Neural progenitor cell (in vitro differentiated cells): ENCODE measurements around the gene SUDS3.

Experiments used
- EZH2 ChIP-seq: fragments of 200-600 bp; sonication (generic); IDR thresholded peaks from 2 replicates; pipeline ENCODE4 v1.6.1; 2017; ENCODE audit warnings: antibody characterized with exemption, mild to moderate bottlenecking, moderate library complexity
- EZH2phosphoT487 ChIP-seq: fragments of 200-600 bp; sonication (generic); IDR thresholded peaks from 2 replicates; pipeline ENCODE4 v1.6.1; 2017; ENCODE audit warnings: antibody characterized with exemption
- TF ChIP-seq, protein P1 (sequence below): fragments of 200-600 bp; sonication (generic); IDR thresholded peaks from 2 replicates; pipeline ENCODE4 v1.5.1; 2017; ENCODE audit warnings: antibody characterized with exemption, mild to moderate bottlenecking

DNA sequence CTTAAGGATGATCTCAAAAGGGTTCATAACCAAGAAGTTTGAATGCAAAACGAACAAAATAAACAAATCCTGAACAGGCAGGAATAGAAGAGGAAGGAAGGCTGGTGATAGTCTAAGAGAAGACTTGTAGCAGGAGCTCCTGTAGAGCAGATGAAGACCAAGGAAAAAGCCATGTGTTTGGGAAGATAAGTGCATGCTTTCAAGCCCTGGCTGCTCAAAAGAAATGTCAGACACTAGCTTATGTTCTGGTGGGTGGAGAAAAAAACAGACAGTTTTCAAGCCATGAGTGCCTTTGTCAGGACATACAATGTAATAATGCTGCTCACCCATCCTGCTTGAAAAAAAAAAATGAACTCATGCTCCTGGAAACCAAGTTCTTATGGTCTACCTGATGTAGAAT is 31.0 kb upstream of the SUDS3 start:
- no peak for TF ChIP-seq EZH2phosphoT487
- TF ChIP-seq, protein P1, sequence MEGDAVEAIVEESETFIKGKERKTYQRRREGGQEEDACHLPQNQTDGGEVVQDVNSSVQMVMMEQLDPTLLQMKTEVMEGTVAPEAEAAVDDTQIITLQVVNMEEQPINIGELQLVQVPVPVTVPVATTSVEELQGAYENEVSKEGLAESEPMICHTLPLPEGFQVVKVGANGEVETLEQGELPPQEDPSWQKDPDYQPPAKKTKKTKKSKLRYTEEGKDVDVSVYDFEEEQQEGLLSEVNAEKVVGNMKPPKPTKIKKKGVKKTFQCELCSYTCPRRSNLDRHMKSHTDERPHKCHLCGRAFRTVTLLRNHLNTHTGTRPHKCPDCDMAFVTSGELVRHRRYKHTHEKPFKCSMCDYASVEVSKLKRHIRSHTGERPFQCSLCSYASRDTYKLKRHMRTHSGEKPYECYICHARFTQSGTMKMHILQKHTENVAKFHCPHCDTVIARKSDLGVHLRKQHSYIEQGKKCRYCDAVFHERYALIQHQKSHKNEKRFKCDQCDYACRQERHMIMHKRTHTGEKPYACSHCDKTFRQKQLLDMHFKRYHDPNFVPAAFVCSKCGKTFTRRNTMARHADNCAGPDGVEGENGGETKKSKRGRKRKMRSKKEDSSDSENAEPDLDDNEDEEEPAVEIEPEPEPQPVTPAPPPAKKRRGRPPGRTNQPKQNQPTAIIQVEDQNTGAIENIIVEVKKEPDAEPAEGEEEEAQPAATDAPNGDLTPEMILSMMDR = no peak
- TF ChIP-seq EZH2 = no peak
